ENCODE results near the gene INHBA. TPM values are rescaled to one million over a fixed set of nuclear protein-coding genes. Genes with fewer than 3 reads are reported as not detected.

INHBA gene
- total RNA-seq, 2 experiments from 2014 or later: not detected

- peaks cover 10% of the 10 kb centered on the region for H3K27me3 Mint-ChIP-seq
- TF ChIP-seq CTCF (IDR thresholded peaks at IDR 0.05): no peak
- ATAC-seq (no peak), DNase-seq (no peak)
- H3K4me1 Mint-ChIP-seq (ENCODE audit: low read depth): no peaks in the 10 kb centered on the region
- ChIA-PET POLR2A (no interaction called here), CTCF (no interaction called here)
- no peaks in the 10 kb centered on the region for H3K36me3 Mint-ChIP-seq (ENCODE audit: low read depth)
- H3K27ac Mint-ChIP-seq: no peak overlapping the region
- intact Hi-C loops (cut with micrococcal nuclease): no loop called here
- H3K4me3 Mint-ChIP-seq: no peak overlapping the region
- peaks cover 11% of the 10 kb centered on the region for H3K9me3 Mint-ChIP-seq
These were observed 41.3 kb upstream of the INHBA start for GRCh38 chr7:41744161-41744560.

GRCh38 chr7:41742401-41743020 is 39.6 kb upstream of the INHBA start:
- intact Hi-C loops (cut with micrococcal nuclease): no loop called here
- Mint-ChIP-seq H3K36me3 (ENCODE audit: low read depth) (no peaks in the 10 kb centered on the region), H3K4me3 (no peak overlapping the region), H3K4me1 (ENCODE audit: low read depth) (no peaks in the 10 kb centered on the region), H3K27me3 (peaks cover 10% of the 10 kb centered on the region), H3K27ac (no peak overlapping the region), H3K9me3 (peaks cover 11% of the 10 kb centered on the region)
- CTCF ChIA-PET: interaction anchor here (0.7 kb wide), 1 partner anchor 133 kb away, joined by 3 read pairs; no protein-coding TSS in a partner anchor
- TF ChIP-seq CTCF (IDR thresholded peaks at IDR 0.05): no peak
- DNase-seq: no peak
- POLR2A ChIA-PET: no interaction called here
- no peak for ATAC-seq

- TF ChIP-seq CTCF (IDR thresholded peaks at IDR 0.05): no peak
- H3K27ac Mint-ChIP-seq: no peak overlapping the region
- CTCF ChIA-PET: no interaction called here
- ATAC-seq: no peak
- H3K9me3 Mint-ChIP-seq: peaks cover 11% of the 10 kb centered on the region
- no peaks in the 10 kb centered on the region for H3K36me3 Mint-ChIP-seq (ENCODE audit: low read depth)
- intact Hi-C loops (cut with micrococcal nuclease): no loop called here
- no peaks in the 10 kb centered on the region for H3K4me1 Mint-ChIP-seq (ENCODE audit: low read depth)
- POLR2A ChIA-PET: no interaction called here
- no peak for DNase-seq
- H3K4me3 Mint-ChIP-seq: no peak overlapping the region
- H3K27me3 Mint-ChIP-seq: peaks cover 20% of the 10 kb centered on the region
These were observed 35.9 kb upstream of the INHBA start for GRCh38 chr7:41738806-41739205.

GRCh38 chr7:41738336-41738735 is 35.4 kb upstream of the INHBA start:
- DNase-seq (no peak), ATAC-seq (no peak)
- Mint-ChIP-seq H3K27ac (no peak overlapping the region), H3K4me1 (ENCODE audit: low read depth) (no peaks in the 10 kb centered on the region), H3K4me3 (no peak overlapping the region), H3K36me3 (ENCODE audit: low read depth) (no peaks in the 10 kb centered on the region), H3K9me3 (peaks cover 11% of the 10 kb centered on the region), H3K27me3 (peaks cover 19% of the 10 kb centered on the region)
- POLR2A ChIA-PET: no interaction called here
- no peak for TF ChIP-seq CTCF (IDR thresholded peaks at IDR 0.05)
- CTCF ChIA-PET: no interaction called here
- intact Hi-C loops (cut with micrococcal nuclease): no loop called here

- DNase-seq (no peak), ATAC-seq (no peak)
- ChIA-PET POLR2A (no interaction called here), CTCF (no interaction called here)
- intact Hi-C loops (cut with micrococcal nuclease): no loop called here
- peaks cover 12% of the 10 kb centered on the region for H3K4me1 Mint-ChIP-seq (ENCODE audit: low read depth)
- peaks cover 19% of the 10 kb centered on the region for H3K27me3 Mint-ChIP-seq
- no peaks in the 10 kb centered on the region for H3K9me3 Mint-ChIP-seq
- H3K27ac Mint-ChIP-seq: no peak overlapping the region
- H3K4me3 Mint-ChIP-seq: no peak overlapping the region
- no peaks in the 10 kb centered on the region for H3K36me3 Mint-ChIP-seq (ENCODE audit: low read depth)
- no peak for TF ChIP-seq CTCF (IDR thresholded peaks at IDR 0.05)
These were observed 32.3 kb upstream of the INHBA start for GRCh38 chr7:41735206-41735605.
